Measurements from ENCODE around the gene CAGE1.

The CAGE1 gene

DNA sequence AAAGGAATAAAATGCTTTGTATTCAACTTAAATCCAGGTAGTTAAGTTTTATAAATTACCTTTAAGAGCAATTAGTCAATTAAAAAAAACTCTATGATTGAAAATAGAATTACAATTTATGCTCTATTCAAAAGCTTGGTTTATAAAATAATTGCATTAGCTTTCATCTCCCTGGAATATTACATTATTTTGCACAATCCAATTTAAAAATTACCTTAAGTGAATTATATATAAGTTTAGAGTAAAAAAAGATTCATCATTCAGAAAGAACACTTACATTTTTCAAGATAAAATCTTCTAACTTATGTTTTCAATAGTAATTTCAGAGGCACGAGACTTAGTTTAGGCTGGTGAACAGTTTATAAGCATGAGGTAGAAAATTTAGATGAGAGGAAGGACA, 91.4 kb downstream of the CAGE1 start:
- H3K4me3 ChIP-seq (ENCODE audit: low read depth, low read length) = no peak overlapping the region
- POLR2A ChIA-PET = no interaction called here
- CTCF ChIA-PET = interaction anchor here (0.8 kb wide), 1 partner anchor 23 kb away, joined by 3 read pairs; no protein-coding TSS in a partner anchor
- TF ChIP-seq, protein P1, sequence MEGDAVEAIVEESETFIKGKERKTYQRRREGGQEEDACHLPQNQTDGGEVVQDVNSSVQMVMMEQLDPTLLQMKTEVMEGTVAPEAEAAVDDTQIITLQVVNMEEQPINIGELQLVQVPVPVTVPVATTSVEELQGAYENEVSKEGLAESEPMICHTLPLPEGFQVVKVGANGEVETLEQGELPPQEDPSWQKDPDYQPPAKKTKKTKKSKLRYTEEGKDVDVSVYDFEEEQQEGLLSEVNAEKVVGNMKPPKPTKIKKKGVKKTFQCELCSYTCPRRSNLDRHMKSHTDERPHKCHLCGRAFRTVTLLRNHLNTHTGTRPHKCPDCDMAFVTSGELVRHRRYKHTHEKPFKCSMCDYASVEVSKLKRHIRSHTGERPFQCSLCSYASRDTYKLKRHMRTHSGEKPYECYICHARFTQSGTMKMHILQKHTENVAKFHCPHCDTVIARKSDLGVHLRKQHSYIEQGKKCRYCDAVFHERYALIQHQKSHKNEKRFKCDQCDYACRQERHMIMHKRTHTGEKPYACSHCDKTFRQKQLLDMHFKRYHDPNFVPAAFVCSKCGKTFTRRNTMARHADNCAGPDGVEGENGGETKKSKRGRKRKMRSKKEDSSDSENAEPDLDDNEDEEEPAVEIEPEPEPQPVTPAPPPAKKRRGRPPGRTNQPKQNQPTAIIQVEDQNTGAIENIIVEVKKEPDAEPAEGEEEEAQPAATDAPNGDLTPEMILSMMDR (IDR thresholded peaks at IDR 0.05; ENCODE audit: insufficient read depth, low read length, missing control alignments) = no peak
- DNase-seq (ENCODE audit: low read depth, low spot score) = no peak

DNA sequence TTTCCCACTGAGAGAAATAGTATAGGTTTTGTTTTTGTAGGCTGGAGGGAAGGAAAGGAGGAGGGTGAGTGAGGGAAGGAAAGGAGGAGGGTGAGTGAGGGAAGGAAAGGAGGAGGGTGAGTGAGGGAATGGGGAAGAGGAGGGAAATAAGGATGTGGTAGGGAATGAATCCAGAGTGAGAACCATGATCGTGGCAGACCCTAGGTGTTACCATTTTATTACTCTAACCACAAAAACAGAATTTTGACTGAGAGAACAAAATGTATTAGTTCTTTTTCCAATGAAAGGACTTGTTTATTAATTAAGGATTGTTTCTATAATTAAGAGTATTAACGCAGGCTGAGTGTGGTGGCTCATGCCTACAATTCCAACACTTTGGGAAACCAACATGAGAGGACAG, 92.9 kb downstream of the CAGE1 start:
- TF ChIP-seq, protein P1 (IDR thresholded peaks at IDR 0.05; ENCODE audit: insufficient read depth, low read length, missing control alignments) = no peak
- no peak for DNase-seq (ENCODE audit: low read depth, low spot score)
- POLR2A ChIA-PET = no interaction called here
- no peak overlapping the region for H3K4me3 ChIP-seq (ENCODE audit: low read depth, low read length)
- CTCF ChIA-PET = interaction anchor here (1.0 to 1.5 kb wide), 3 partner anchors 9 to 619 kb away, joined by 3 to 4 read pairs (median 3); no protein-coding TSS in a partner anchor

DNA sequence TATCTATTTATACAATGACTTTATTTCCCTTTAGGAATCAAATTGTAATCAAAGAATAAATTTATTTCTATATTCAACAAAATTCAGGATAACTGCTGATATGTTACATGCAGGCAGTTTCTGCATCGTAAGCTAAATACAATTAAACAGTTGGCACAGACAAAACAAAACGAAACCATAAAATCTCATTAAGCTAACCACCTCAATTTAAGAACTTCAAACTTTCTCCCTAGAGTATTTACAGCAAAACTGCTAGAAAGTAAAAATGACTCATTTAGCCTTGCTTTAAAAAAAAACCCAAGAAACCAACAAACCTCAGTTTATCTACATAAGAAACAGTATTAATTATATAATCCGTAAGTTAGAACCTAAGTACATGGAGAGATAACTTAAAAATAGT, 93.6 kb downstream of the CAGE1 start:
- ChIA-PET CTCF (interaction anchor here (1.4 to 1.5 kb wide), 2 partner anchors 10 to 21 kb away, joined by 4 to 6 read pairs; no protein-coding TSS in a partner anchor), POLR2A (no interaction called here)
- no peak overlapping the region for H3K4me3 ChIP-seq (ENCODE audit: low read depth, low read length)
- DNase-seq (ENCODE audit: low read depth, low spot score) = no peak
- TF ChIP-seq, protein P1 (IDR thresholded peaks at IDR 0.05; ENCODE audit: insufficient read depth, low read length, missing control alignments) = no peak

DNA sequence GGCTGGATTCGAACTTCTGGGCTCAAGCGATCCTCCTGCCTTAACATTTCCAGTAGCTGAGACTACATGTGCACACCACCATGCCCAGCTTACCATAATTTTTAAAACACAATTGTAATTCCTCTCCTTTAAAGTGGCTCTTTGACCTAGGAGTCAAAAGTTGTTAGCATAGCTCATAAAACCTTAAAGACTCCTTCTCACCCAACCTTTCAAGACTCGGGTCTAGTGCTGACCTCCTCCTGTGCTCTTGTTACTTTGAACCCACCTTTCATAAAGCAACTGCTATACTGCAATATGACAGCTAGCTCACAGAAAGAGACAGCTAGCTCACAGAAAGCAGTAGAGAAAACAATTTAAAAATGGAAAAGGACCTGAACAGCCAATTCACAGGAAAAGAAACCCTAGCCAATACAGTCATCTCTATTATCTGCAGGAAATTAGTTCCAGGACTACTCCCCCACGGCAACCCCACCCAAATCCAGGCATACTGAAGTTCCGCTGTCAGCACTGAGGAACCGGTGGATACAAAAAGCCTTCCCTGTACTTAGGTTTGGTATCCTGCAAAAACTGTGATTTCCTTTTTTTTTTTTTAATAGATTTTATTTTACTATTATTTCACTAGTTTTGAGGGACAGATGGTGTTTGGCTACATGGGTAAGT, 96.8 kb downstream of the CAGE1 start:
- POLR2A ChIA-PET = no interaction called here
- TF ChIP-seq, protein P1 (IDR thresholded peaks at IDR 0.05; ENCODE audit: insufficient read depth, low read length, missing control alignments) = no peak
- CTCF ChIA-PET = interaction anchor here (1.2 to 11.4 kb wide), 3 partner anchors 14 to 17 kb away, joined by 3 to 122 read pairs (median 3); no protein-coding TSS in a partner anchor
- no peak for DNase-seq (ENCODE audit: low read depth, low spot score)
- no peak overlapping the region for H3K4me3 ChIP-seq (ENCODE audit: low read depth, low read length)

DNA sequence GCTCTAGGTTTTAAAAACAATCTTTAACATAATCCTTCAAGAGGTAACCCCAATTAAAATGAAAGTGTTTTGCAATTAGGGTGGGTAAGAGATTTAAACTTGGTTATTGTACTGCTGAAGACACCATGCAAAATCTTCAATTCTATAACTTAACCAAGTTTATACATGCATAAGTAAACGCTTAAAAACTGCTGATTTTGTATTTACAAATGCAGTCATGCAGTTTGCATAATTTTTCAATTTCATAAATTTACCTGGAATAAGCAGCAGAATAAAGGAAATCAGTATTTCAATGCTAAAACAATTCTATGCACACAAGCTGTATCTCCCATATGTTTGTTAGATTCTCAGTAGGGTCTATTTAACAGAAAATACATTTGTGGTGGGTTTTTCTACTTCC, 99.5 kb downstream of the CAGE1 start:
- POLR2A ChIA-PET = no interaction called here
- no peak for DNase-seq (ENCODE audit: low read depth, low spot score)
- CTCF ChIA-PET = interaction anchor here (11.4 kb wide), 1 partner anchor 14 kb away, joined by 122 read pairs; no protein-coding TSS in a partner anchor
- no peak overlapping the region for H3K4me3 ChIP-seq (ENCODE audit: low read depth, low read length)
- TF ChIP-seq, protein P1 (IDR thresholded peaks at IDR 0.05; ENCODE audit: insufficient read depth, low read length, missing control alignments) = no peak

DNA sequence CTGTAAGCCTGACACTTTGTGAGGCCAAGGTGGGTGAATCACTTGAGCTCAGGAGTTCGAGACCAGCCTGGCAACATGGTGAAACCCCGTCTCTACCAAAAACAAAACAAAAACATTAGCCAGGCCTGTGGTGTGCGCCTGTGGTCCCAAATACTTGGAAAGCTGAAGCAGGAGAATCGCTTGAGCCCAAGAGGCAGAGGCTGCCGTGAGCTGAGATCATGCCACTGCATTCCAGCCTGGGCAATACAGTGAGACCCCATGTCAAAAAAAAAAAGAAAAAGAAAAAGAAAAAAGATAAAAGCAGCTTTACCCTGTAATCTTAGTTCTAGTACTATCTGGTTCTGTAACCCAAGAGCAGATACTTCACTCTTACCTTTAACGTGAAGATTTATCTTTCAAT, 104.1 kb downstream of the CAGE1 start:
- no peak for DNase-seq (ENCODE audit: low read depth, low spot score)
- ChIA-PET POLR2A (no interaction called here), CTCF (interaction anchor here (1.6 to 11.4 kb wide), 3 partner anchors 10 to 609 kb away, joined by 6 to 122 read pairs (median 11); no protein-coding TSS in a partner anchor)
- TF ChIP-seq, protein P1 (IDR thresholded peaks at IDR 0.05; ENCODE audit: insufficient read depth, low read length, missing control alignments) = no peak
- no peak overlapping the region for H3K4me3 ChIP-seq (ENCODE audit: low read depth, low read length)

All from AG04449 (cell line).